Prostate gland (tissue), 2 donors: ENCODE data around the gene ITGA11. TPM values are rescaled to one million over a fixed set of nuclear protein-coding genes. Genes with fewer than 3 reads are reported as not detected.

Source experiments
- DNase-seq: peaks from one replicate; pipeline ENCODE4 v3.0.0-alpha.2; 2019; ENCODE audit warnings: low spot score
- H3K27ac ChIP-seq, 2 donors: fragments of 200-600 bp; sonication (generic); 2 replicates each; pipeline ENCODE4 v1.5.1; 2017 to 2019
- H3K27me3 ChIP-seq: fragments of 200-600 bp; sonication (generic); replicated peaks from 2 replicates; pipeline ENCODE4 v1.5.1; 2019; ENCODE audit not compliant: insufficient read depth
- H3K36me3 ChIP-seq, 2 donors: fragments of 200-600 bp; sonication (generic); 1 replicate in 1 of 2; 2 replicates in 1 of 2; pipeline versions ENCODE4 v1.5.1 to v1.8.1; 2017 to 2019
- H3K4me1 ChIP-seq: fragments of 200-600 bp; sonication (generic); replicated peaks from 2 replicates; pipeline ENCODE4 v1.5.1; 2019
- H3K4me3 ChIP-seq, 2 donors: fragments of 200-600 bp; sonication (generic); 2 replicates each; pipeline ENCODE4 v1.5.1; 2017 to 2019
- H3K9me3 ChIP-seq: fragments of 200-600 bp; sonication (generic); 2 replicates; pipeline ENCODE4 v1.5.1; 2017
- POLR2A ChIP-seq: fragments of 450-650 bp; IDR thresholded peaks from one replicate; pipeline ENCODE4 v1.6.1; 2016; ENCODE audit warnings: antibody characterized with exemption, mild to moderate bottlenecking
- POLR2AphosphoS5 ChIP-seq: sonication (generic); formaldehyde crosslinking; IDR thresholded peaks from one replicate; pipeline ENCODE4 v1.6.1; 2017; ENCODE audit warnings: antibody characterized with exemption
- WGBS: methylation state at CpG from one replicate; pipeline ENCODE4 v1.1.5; 2018; 5-methylcytosine and 5-hydroxymethylcytosine counted together
- intact Hi-C: fragments of 100-400 bp; cut with DNase I; formaldehyde crosslinking; loops from one replicate; pipeline ENCODE4 v1.14.2; 2022
- total RNA-seq, 2 donors: library from RNA; depleted of rRNA; stranded (reverse); fragments of >200 nt; gene quantifications; one replicate each; pipeline ENCODE4 v1.1.0, GENCODE V29; 2016
- TF ChIP-seq, protein P1 (sequence below), 4 experiments: fragments of 200-600 bp in 2 of 4; fragments of 450-650 bp in 2 of 4; sonication (generic) in 2 of 4; IDR thresholded peaks; 1 replicate in 3 of 4; 2 replicates in 1 of 4; pipeline ENCODE4 v1.5.1; 2016 to 2019; ENCODE audit warnings: antibody characterized with exemption in 4 of 4, mild to moderate bottlenecking in 2 of 4, moderate library complexity in 2 of 4

Gene ITGA11
- total RNA-seq, 2 donors from 2014 or later: 2.0 to 11.0 TPM

DNA sequence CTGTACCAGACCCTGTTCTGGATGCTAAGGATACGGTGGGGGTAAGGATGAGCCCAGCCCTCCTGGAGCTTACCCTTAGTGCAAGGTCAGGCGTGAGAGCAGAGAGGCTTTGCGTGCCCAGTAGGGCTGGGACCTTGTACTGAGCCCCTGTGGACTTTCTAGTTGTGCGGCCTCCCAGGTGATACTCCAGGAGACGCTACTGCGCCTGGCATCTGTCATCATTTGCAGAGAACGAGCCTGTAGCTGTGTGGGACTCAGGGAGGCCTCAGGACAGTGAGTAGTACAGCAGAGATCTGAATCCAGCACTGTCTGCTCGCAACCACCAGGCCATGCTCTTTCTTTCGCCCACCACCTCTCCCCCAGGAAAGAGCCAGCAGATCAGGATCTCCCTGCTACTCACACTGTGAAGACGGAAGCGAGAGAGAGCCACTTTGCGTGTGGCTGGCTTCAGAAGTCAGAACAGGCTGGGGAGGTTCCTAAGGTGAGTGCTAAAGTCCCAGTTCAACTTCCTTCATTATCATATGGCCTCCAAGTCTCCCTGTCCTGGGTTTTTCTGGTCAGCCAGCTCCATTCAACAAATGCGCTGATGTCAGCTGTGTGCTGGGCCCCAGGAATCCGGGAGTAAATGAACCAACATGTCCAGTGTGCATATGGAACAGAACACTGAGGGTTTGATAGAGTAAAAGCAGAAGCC, 38.2 kb upstream of the ITGA11 start:
- 73% methylated on average over 14 of the region's 14 CpGs for WGBS
- H3K9me3 ChIP-seq: no peaks in the 10 kb centered on the region
- H3K4me1 ChIP-seq: no peaks in the 10 kb centered on the region
- no peaks in the 10 kb centered on the region for H3K27me3 ChIP-seq
- DNase-seq: no peak
- H3K4me3 ChIP-seq: no peak overlapping the region
- peak; percentile 1 for TF ChIP-seq POLR2AphosphoS5
- TF ChIP-seq, protein P1, sequence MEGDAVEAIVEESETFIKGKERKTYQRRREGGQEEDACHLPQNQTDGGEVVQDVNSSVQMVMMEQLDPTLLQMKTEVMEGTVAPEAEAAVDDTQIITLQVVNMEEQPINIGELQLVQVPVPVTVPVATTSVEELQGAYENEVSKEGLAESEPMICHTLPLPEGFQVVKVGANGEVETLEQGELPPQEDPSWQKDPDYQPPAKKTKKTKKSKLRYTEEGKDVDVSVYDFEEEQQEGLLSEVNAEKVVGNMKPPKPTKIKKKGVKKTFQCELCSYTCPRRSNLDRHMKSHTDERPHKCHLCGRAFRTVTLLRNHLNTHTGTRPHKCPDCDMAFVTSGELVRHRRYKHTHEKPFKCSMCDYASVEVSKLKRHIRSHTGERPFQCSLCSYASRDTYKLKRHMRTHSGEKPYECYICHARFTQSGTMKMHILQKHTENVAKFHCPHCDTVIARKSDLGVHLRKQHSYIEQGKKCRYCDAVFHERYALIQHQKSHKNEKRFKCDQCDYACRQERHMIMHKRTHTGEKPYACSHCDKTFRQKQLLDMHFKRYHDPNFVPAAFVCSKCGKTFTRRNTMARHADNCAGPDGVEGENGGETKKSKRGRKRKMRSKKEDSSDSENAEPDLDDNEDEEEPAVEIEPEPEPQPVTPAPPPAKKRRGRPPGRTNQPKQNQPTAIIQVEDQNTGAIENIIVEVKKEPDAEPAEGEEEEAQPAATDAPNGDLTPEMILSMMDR (IDR thresholded peaks at IDR 0.05): no peak
- H3K36me3 ChIP-seq: no peaks in the 10 kb centered on the region
- intact Hi-C loops: no loop called here
- H3K27ac ChIP-seq: no peak overlapping the region

DNA sequence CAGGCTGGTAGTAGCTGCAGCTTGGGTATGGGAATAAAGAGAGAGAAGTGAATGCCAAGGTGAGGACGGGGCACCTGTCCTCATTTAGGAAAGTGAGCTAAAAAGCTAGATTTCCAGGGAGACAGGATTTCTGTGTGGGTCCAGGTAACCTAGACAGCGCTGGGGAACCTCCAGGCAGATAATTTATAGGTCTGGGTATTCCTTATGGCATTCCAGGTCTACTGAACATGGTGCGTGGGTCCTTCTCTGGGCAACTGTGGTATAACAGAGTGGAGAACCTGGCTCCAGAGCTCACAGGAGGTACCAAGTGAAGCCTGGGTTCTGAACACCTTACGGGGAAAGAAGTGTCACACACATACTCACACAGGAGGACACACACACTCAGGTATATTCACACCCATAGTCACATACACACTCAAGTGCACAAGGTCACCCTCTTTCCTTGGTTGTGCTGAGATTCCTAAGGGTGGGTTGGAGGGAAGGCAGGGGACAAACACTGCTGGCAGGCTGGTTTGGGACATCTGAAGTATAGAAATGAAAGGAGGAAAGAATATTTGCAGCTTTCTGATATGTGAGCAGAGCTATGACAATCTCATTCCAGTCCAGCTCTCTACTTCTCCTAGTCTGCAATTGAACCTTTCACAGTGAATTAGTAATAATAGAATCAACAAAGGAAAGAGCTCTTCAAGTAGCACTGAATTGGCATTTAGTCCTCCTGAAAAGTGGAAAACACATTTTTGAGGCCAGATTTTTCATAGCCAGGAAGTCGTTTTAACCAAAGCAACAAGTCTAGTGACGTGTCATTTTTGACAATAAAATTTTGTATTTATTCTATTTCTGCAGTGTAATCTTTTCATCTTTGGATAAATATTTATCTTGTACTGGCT, 37.4 kb upstream of the ITGA11 start:
- Histone ChIP-seq H3K27ac (peak overlapping the region in 1 of 2 donors; percentile 15), H3K36me3 (no peaks in the 10 kb centered on the region), H3K27me3 (no peaks in the 10 kb centered on the region), H3K4me3 (no peak overlapping the region), H3K4me1 (no peaks in the 10 kb centered on the region), H3K9me3 (no peaks in the 10 kb centered on the region)
- TF ChIP-seq POLR2AphosphoS5: peak; percentile 36
- TF ChIP-seq, protein P1 (IDR thresholded peaks at IDR 0.05): no peak
- DNase-seq: no peak
- intact Hi-C loops: no loop called here
- 66% methylated on average over 6 of the region's 6 CpGs for WGBS

DNA sequence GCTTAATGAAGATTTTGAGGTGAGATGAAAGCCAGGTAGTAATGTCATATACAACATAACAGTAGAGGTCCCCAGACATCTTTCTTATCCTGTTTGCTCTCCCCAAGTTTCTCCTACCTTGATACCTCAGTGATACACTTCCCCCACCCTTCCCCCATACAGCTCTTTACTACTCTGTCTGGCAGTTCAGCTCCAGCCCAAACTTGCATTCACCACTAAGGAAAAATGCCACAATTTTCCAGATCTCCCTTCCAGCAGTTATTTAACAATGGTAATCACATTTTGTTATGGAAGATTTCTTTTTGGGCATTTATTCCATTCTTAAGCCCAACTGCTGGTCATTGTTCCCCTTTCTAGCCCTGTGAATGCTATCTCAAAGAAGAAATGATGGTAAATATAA, 34.9 kb upstream of the ITGA11 start:
- no peaks in the 10 kb centered on the region for H3K4me1 ChIP-seq
- intact Hi-C loops: no loop called here
- DNase-seq: no peak

DNA sequence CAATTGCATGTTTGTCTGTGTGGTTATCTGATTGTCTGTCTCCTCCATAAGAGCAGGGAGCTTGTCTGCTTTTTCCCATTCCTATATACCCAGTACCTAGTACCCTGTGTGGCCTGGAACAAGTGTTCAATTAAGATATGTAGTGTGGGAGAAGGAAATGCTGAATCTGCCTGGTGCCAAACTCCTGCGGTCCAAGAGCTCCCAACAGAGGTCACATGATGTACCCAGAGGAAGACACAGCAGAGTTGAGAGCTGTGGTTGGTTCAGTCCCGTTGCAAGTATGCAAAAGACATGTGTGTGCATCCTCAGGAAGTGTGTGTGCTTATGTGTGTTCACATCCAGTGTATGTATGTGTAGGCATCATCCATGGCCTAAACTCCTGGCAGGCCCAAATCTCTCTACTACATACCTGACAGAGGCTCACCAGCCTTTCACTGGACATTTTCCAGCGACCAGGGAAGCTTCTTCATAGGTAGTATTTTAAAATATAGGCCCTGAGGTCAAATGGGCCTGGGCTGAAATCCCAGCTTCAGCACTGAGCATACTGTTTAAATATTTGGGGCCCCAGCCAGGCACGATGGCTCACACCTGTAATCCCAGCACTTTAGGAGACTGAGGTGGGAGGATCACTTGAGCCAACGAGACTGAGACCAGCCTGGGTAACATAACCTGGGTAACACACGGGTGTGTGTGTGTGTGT, 34.0 kb upstream of the ITGA11 start:
- Histone ChIP-seq H3K9me3 (no peaks in the 10 kb centered on the region), H3K36me3 (no peaks in the 10 kb centered on the region), H3K27ac (no peak overlapping the region), H3K4me1 (no peaks in the 10 kb centered on the region), H3K4me3 (no peak overlapping the region), H3K27me3 (no peaks in the 10 kb centered on the region)
- WGBS: 57% methylated on average over 6 of the region's 6 CpGs
- TF ChIP-seq POLR2A (no peak), POLR2AphosphoS5 (no peak)
- TF ChIP-seq, protein P1 (IDR thresholded peaks at IDR 0.05): no peak
- no peak for DNase-seq
- intact Hi-C loops: no loop called here

More for the DNA sequence above, 34.9 kb upstream of the ITGA11 start:
- H3K9me3 ChIP-seq: no peaks in the 10 kb centered on the region
- H3K4me3 ChIP-seq: no peak overlapping the region
- no peaks in the 10 kb centered on the region for H3K27me3 ChIP-seq
- TF ChIP-seq POLR2AphosphoS5: no peak
- no peak overlapping the region for H3K27ac ChIP-seq
- no peaks in the 10 kb centered on the region for H3K36me3 ChIP-seq

DNA sequence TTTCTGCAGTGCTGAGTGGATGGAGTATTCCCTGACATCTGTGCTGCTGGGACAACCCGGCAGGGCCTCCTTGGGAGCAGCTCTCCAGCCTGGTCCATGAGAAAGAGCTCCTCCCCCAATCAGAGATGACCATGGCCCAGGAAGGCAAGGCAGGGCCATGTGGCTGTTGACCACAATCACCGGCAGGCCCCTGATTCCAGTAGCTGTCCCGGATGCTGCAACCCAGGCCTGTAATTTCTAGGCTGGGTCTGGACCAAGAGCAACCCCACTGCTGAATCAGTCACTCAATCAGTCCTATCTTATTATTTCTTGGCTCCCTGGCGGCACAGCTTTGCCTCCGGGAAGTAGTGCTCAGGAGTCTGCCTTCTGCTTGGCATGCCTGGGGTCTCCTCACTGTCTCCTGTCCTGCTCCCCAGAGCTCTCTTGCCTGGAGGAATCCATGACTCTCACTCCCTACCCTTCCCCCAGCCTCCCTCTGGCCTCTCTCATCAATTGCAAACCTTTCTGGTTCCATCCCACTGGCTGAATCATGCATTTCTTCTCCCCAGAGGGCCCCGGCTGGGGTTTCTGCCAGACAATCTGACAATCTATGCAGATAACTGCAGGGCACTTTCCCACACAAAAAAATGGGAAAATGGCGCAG, 32.6 kb upstream of the ITGA11 start:
- no peaks in the 10 kb centered on the region for H3K9me3 ChIP-seq
- no peak for DNase-seq
- WGBS: 77% methylated on average over 7 of the region's 7 CpGs
- intact Hi-C loops: no loop called here
- TF ChIP-seq, protein P1 (IDR thresholded peaks at IDR 0.05): no peak
- no peak for TF ChIP-seq POLR2AphosphoS5
- no peak for TF ChIP-seq POLR2A
- H3K27ac ChIP-seq: no peak overlapping the region
- H3K36me3 ChIP-seq: no peaks in the 10 kb centered on the region
- no peaks in the 10 kb centered on the region for H3K4me1 ChIP-seq
- no peak overlapping the region for H3K4me3 ChIP-seq
- H3K27me3 ChIP-seq: no peaks in the 10 kb centered on the region
